ENCODE data around the gene FGF4.

Gene FGF4

GRCh38 chr11:69746140-69746539, 29.0 kb downstream of the FGF4 start:
- Histone ChIP-seq H3K36me3 (ENCODE audit: insufficient read depth) (no peaks in the 10 kb centered on the region), H3K4me2 (no peak overlapping the region), H3K79me2 (ENCODE audit: insufficient read depth, low read depth) (no peaks in the 10 kb centered on the region), H3K9ac (no peak overlapping the region), H2AFZ (ENCODE audit: low read depth) (no peak overlapping the region), H3K27me3 (ENCODE audit: insufficient read depth, low read depth) (no peaks in the 10 kb centered on the region; the same call in 1 of the 2 replicates), H4K20me1 (ENCODE audit: insufficient read depth) (no peaks in the 10 kb centered on the region), H3K27ac (no peak overlapping the region), H3K4me3 (IDR thresholded peaks at IDR 0.05; ENCODE audit: insufficient read depth, low read depth, low read length) (no peak overlapping the region), H3K4me1 (ENCODE audit: low read depth, poor library complexity, severe bottlenecking) (no peaks in the 10 kb centered on the region)
- TF ChIP-seq, protein P1, sequence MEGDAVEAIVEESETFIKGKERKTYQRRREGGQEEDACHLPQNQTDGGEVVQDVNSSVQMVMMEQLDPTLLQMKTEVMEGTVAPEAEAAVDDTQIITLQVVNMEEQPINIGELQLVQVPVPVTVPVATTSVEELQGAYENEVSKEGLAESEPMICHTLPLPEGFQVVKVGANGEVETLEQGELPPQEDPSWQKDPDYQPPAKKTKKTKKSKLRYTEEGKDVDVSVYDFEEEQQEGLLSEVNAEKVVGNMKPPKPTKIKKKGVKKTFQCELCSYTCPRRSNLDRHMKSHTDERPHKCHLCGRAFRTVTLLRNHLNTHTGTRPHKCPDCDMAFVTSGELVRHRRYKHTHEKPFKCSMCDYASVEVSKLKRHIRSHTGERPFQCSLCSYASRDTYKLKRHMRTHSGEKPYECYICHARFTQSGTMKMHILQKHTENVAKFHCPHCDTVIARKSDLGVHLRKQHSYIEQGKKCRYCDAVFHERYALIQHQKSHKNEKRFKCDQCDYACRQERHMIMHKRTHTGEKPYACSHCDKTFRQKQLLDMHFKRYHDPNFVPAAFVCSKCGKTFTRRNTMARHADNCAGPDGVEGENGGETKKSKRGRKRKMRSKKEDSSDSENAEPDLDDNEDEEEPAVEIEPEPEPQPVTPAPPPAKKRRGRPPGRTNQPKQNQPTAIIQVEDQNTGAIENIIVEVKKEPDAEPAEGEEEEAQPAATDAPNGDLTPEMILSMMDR (conservative IDR thresholded peaks at IDR 0.05; ENCODE audit: low read depth, low read length), result no peak

DNA sequence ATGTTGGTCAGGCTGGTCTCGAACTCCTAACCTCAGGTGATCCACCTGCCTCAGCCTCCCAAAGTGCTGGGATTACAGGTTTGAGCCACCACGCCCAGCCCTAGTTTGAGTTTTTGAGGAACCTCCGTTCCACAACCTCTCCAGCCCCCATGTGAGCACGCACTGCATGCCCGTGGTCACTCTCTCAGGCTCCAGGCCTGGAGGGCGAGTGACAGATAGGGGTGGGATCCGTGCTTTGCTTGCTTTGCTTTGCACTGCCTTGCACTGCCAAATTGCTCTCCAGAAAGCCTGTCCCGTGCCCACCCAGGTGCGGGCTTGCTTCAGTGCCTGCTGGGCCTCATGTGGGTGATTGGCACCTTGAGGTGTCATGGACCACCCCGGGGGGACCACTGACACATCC, 29.9 kb downstream of the FGF4 start:
- no peak overlapping the region for H3K27ac ChIP-seq
- peaks cover 6% of the 10 kb centered on the region; the same call in 1 of the 2 replicates for H3K27me3 ChIP-seq (ENCODE audit: insufficient read depth, low read depth)
- TF ChIP-seq, protein P1 (conservative IDR thresholded peaks at IDR 0.05; ENCODE audit: low read depth, low read length), result no peak

DNA sequence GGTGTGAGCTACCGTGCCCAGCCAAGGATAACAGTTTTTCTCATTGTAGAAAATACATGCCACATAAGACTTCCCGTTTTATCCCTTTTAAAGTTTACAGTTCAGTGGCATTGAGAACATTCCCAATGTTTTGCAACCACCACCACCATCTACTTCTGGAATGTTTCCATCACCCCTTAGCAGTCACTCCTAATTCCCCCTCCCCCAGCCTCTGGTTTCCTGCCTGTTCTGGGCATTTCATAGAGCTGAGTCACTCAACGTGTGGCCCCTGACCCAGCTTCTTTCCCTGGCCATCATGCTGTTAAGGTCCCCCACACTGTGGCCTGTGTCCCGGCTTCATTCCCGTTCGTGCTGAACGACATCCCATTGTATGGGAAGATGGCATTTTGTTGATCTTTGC, 30.7 kb downstream of the FGF4 start:
- H3K4me3 ChIP-seq (IDR thresholded peaks at IDR 0.05; ENCODE audit: insufficient read depth, low read depth, low read length), result no peak overlapping the region
- TF ChIP-seq, protein P1 (conservative IDR thresholded peaks at IDR 0.05; ENCODE audit: low read depth, low read length), result no peak
- no peaks in the 10 kb centered on the region for H3K4me1 ChIP-seq (ENCODE audit: low read depth, poor library complexity, severe bottlenecking)
- H3K9ac ChIP-seq, result no peak overlapping the region
- no peak overlapping the region for H3K4me2 ChIP-seq
- H3K27me3 ChIP-seq (ENCODE audit: insufficient read depth, low read depth), result peaks cover 6% of the 10 kb centered on the region; the same call in 1 of the 2 replicates
- no peaks in the 10 kb centered on the region for H3K79me2 ChIP-seq (ENCODE audit: insufficient read depth, low read depth)
- H3K36me3 ChIP-seq (ENCODE audit: insufficient read depth), result no peaks in the 10 kb centered on the region
- H3K27ac ChIP-seq, result no peak overlapping the region
- H4K20me1 ChIP-seq (ENCODE audit: insufficient read depth), result no peaks in the 10 kb centered on the region
- H2AFZ ChIP-seq (ENCODE audit: low read depth), result no peak overlapping the region

More for the DNA sequence above, 29.9 kb downstream of the FGF4 start:
- Histone ChIP-seq H3K9ac (no peak overlapping the region), H3K79me2 (ENCODE audit: insufficient read depth, low read depth) (no peaks in the 10 kb centered on the region), H3K4me3 (IDR thresholded peaks at IDR 0.05; ENCODE audit: insufficient read depth, low read depth, low read length) (no peak overlapping the region), H3K4me2 (no peak overlapping the region), H2AFZ (ENCODE audit: low read depth) (no peak overlapping the region), H4K20me1 (ENCODE audit: insufficient read depth) (no peaks in the 10 kb centered on the region), H3K36me3 (ENCODE audit: insufficient read depth) (no peaks in the 10 kb centered on the region), H3K4me1 (ENCODE audit: low read depth, poor library complexity, severe bottlenecking) (no peaks in the 10 kb centered on the region)

- H3K4me1 ChIP-seq (ENCODE audit: low read depth, poor library complexity, severe bottlenecking), result no peaks in the 10 kb centered on the region
- H4K20me1 ChIP-seq (ENCODE audit: insufficient read depth), result no peaks in the 10 kb centered on the region
- no peak overlapping the region for H2AFZ ChIP-seq (ENCODE audit: low read depth)
- no peak overlapping the region for H3K9ac ChIP-seq
- no peak overlapping the region for H3K4me2 ChIP-seq
- TF ChIP-seq, protein P1 (conservative IDR thresholded peaks at IDR 0.05; ENCODE audit: low read depth, low read length), result no peak
- H3K27me3 ChIP-seq (ENCODE audit: insufficient read depth, low read depth), result peaks cover 10% of the 10 kb centered on the region; the same call in 1 of the 2 replicates
- no peak overlapping the region for H3K27ac ChIP-seq
- no peaks in the 10 kb centered on the region for H3K36me3 ChIP-seq (ENCODE audit: insufficient read depth)
- no peak overlapping the region for H3K4me3 ChIP-seq (IDR thresholded peaks at IDR 0.05; ENCODE audit: insufficient read depth, low read depth, low read length)
- no peaks in the 10 kb centered on the region for H3K79me2 ChIP-seq (ENCODE audit: insufficient read depth, low read depth)
Measured at GRCh38 chr11:69734841-69735240, 40.3 kb downstream of the FGF4 start.

All from KMS-11 (cell line).